Hepatocyte (in vitro differentiated cells): ENCODE measurements around the gene KRT32. TPM values are rescaled to one million over a fixed set of nuclear protein-coding genes. Genes with fewer than 3 reads are reported as not detected.

Experiments
- DNase-seq: peaks from one replicate; pipeline ENCODE4 v3.0.0-alpha.2; 2016; ENCODE audit warnings: low spot score
- H2AFZ ChIP-seq: fragments of 200-600 bp; sonication (generic); 2 replicates; pipeline ENCODE4 v1.6.0; 2016; ENCODE audit warnings: antibody characterized with exemption, mild to moderate bottlenecking
- H3K27ac ChIP-seq: fragments of 200-600 bp; sonication (generic); 2 replicates; pipeline ENCODE4 v1.5.1; 2016; ENCODE audit warnings: mild to moderate bottlenecking
- H3K27me3 ChIP-seq: fragments of 200-600 bp; sonication (generic); 2 replicates; pipeline ENCODE4 v1.6.1; 2016
- H3K36me3 ChIP-seq: fragments of 200-600 bp; sonication (generic); replicated peaks from 2 replicates; pipeline ENCODE4 v1.5.1; 2016; ENCODE audit warnings: low read depth; ENCODE audit not compliant: insufficient read depth
- H3K4me1 ChIP-seq: fragments of 200-600 bp; sonication (generic); 2 replicates; pipeline ENCODE4 v1.5.1; 2016; ENCODE audit warnings: mild to moderate bottlenecking, moderate library complexity; ENCODE audit not compliant: insufficient read depth
- H3K4me2 ChIP-seq: fragments of 200-600 bp; sonication (generic); 2 replicates; pipeline ENCODE4 v1.6.0; 2016
- H3K4me3 ChIP-seq: fragments of 200-600 bp; sonication (generic); 2 replicates; pipeline ENCODE4 v1.5.1; 2016; ENCODE audit warnings: mild to moderate bottlenecking
- H3K79me2 ChIP-seq: fragments of 200-600 bp; sonication (generic); 2 replicates; pipeline ENCODE4 v1.6.0; 2017; ENCODE audit warnings: mild to moderate bottlenecking
- H3K9me2 ChIP-seq: fragments of 200-600 bp; sonication (generic); replicated peaks from 2 replicates; pipeline ENCODE4 v1.6.0; 2017; ENCODE audit warnings: mild to moderate bottlenecking; ENCODE audit not compliant: insufficient read depth
- H3K9me3 ChIP-seq: fragments of 200-600 bp; sonication (generic); 2 replicates; pipeline ENCODE4 v1.5.1; 2016; ENCODE audit warnings: low read depth, mild to moderate bottlenecking
- H4K20me1 ChIP-seq: fragments of 200-600 bp; sonication (generic); 2 replicates; pipeline ENCODE4 v1.6.0; 2016; ENCODE audit warnings: mild to moderate bottlenecking; ENCODE audit not compliant: insufficient read depth, poor library complexity, severe bottlenecking
- CTCF ChIP-seq: fragments of 200-600 bp; sonication (generic); IDR thresholded peaks from 2 replicates; pipeline ENCODE4 v1.5.1; 2016; ENCODE audit warnings: antibody characterized with exemption, mild to moderate bottlenecking; ENCODE audit not compliant: poor library complexity
- EZH2 ChIP-seq: fragments of 200-600 bp; sonication (generic); IDR thresholded peaks from 2 replicates; pipeline ENCODE4 v1.6.1; 2016; ENCODE audit warnings: antibody characterized with exemption, mild to moderate bottlenecking, borderline replicate concordance
- EZH2phosphoT487 ChIP-seq: fragments of 200-600 bp; sonication (generic); IDR thresholded peaks from one replicate; pipeline ENCODE4 v1.6.1; 2018; ENCODE audit warnings: antibody characterized with exemption, mild to moderate bottlenecking, low read depth, moderate library complexity; ENCODE audit not compliant: unreplicated experiment, severe bottlenecking
- WGBS: methylation state at CpG from one replicate; pipeline ENCODE4 v1.1.6; 2016; ENCODE audit warnings: low lambda C conversion rate; ENCODE audit errors: missing lambda C conversion rate; 5-methylcytosine and 5-hydroxymethylcytosine counted together
- polyA plus RNA-seq: library from polyadenylated mRNA; unstranded; fragments of >200 nt; fragmentation: Nextera tagmentation; extraction: Ambion mirVana; gene quantifications from 2 replicates; pipeline ENCODE4 v1.2.1, GENCODE V29; 2016
- total RNA-seq: library from RNA; depleted of rRNA; stranded (reverse); fragments of >200 nt; gene quantifications from 2 replicates; pipeline ENCODE4 v1.2.3, GENCODE V29; 2014

KRT32 gene
- total and polyA plus RNA-seq, 2 experiments from 2014 or later: not detected

GRCh38 chr17:41444186-41444585 lies 23.0 kb downstream of the KRT32 start:
- no peaks in the 10 kb centered on the region for H3K9me3 ChIP-seq
- H3K36me3 ChIP-seq: no peaks in the 10 kb centered on the region
- no peak overlapping the region for H2AFZ ChIP-seq
- H3K79me2 ChIP-seq: no peaks in the 10 kb centered on the region
- no peaks in the 10 kb centered on the region for H3K4me1 ChIP-seq
- H4K20me1 ChIP-seq: no peaks in the 10 kb centered on the region
- H3K4me3 ChIP-seq: no peak overlapping the region
- no peaks in the 10 kb centered on the region for H3K27me3 ChIP-seq
- H3K27ac ChIP-seq: no peak overlapping the region
- no peak for TF ChIP-seq EZH2
- no peak for TF ChIP-seq CTCF
- no peak overlapping the region for H3K4me2 ChIP-seq
- DNase-seq: no peak
- 61% methylated on average over 1 of the region's 1 CpG for WGBS
- no peaks in the 10 kb centered on the region for H3K9me2 ChIP-seq

GRCh38 chr17:41442739-41443138 lies 24.4 kb downstream of the KRT32 start:
- H3K4me2 ChIP-seq: no peak overlapping the region
- H3K36me3 ChIP-seq: no peaks in the 10 kb centered on the region
- no peaks in the 10 kb centered on the region for H4K20me1 ChIP-seq
- no peak overlapping the region for H3K27ac ChIP-seq
- no peaks in the 10 kb centered on the region for H3K9me3 ChIP-seq
- no peak for DNase-seq
- no peaks in the 10 kb centered on the region for H3K9me2 ChIP-seq
- TF ChIP-seq EZH2 (no peak), CTCF (no peak), EZH2phosphoT487 (no peak)
- no peaks in the 10 kb centered on the region for H3K4me1 ChIP-seq
- no peaks in the 10 kb centered on the region for H3K79me2 ChIP-seq
- 78% methylated on average over 4 of the region's 4 CpGs for WGBS
- H2AFZ ChIP-seq: no peak overlapping the region
- H3K27me3 ChIP-seq: no peaks in the 10 kb centered on the region
- H3K4me3 ChIP-seq: no peak overlapping the region

- DNase-seq: no peak
- no peak within 1 kb of the TSS for H2AFZ ChIP-seq
- H3K4me1 ChIP-seq: no peaks in the 10 kb centered on the region
- H3K9me3 ChIP-seq: no peaks in the 10 kb centered on the region
- H3K9me2 ChIP-seq: no peaks in the 10 kb centered on the region
- H3K4me2 ChIP-seq: no peak within 1 kb of the TSS
- TF ChIP-seq CTCF (no peak), EZH2phosphoT487 (no peak), EZH2 (no peak)
- WGBS: 95% methylated on average over 10 of the region's 10 CpGs
- H3K4me3 ChIP-seq: no peak within 1 kb of the TSS
- H3K36me3 ChIP-seq: no peaks in the 10 kb centered on the region
- H3K27me3 ChIP-seq: no peaks in the 10 kb centered on the region
- H4K20me1 ChIP-seq: no peaks in the 10 kb centered on the region
- no peaks in the 10 kb centered on the region for H3K79me2 ChIP-seq
- no peak within 1 kb of the TSS for H3K27ac ChIP-seq
These were observed 26.6 kb downstream of the KRT32 start, which contains the start of gene KRT38 for GRCh38 chr17:41440531-41441033. TSS of gene KRT38 (minus strand) at chr17:41440983. CDS start at chr17:41440921, 62 bp downstream.

- Histone ChIP-seq H4K20me1 (no peaks in the 10 kb centered on the region), H3K4me3 (no peak overlapping the region), H3K4me1 (no peaks in the 10 kb centered on the region), H3K9me3 (no peaks in the 10 kb centered on the region), H3K4me2 (no peak overlapping the region), H3K9me2 (no peaks in the 10 kb centered on the region), H3K79me2 (no peaks in the 10 kb centered on the region), H3K27me3 (no peaks in the 10 kb centered on the region), H3K27ac (no peak overlapping the region), H3K36me3 (no peaks in the 10 kb centered on the region), H2AFZ (no peak overlapping the region)
- WGBS: 73% methylated on average over 5 of the region's 5 CpGs
- TF ChIP-seq EZH2phosphoT487: no peak
- TF ChIP-seq CTCF: no peak
- no peak for TF ChIP-seq EZH2
- no peak for DNase-seq
These were observed 27.8 kb downstream of the KRT32 start for GRCh38 chr17:41439375-41439774.
